Gastroesophageal sphincter (tissue), 3 donors: ENCODE data around the gene RAET1E.
"Not testable (repeated sequence)": the region's sequence is repeated elsewhere in the genome, so short reads cannot be mapped to it uniquely, and the experiment has no call there.

ENCODE experiments used
- EP300 ChIP-seq: sonication (generic); formaldehyde crosslinking; IDR thresholded peaks from one replicate; pipeline ENCODE4 v1.6.1; 2017; ENCODE audit warnings: antibody characterized with exemption, mild to moderate bottlenecking
- POLR2A ChIP-seq, 2 donors: fragments of 450-650 bp; IDR thresholded peaks; one replicate each; pipeline ENCODE4 v1.6.1; 2017; ENCODE audit warnings: antibody characterized with exemption in 2 of 2, mild to moderate bottlenecking in 2 of 2, moderate library complexity in 1 of 2
- POLR2AphosphoS5 ChIP-seq: sonication (generic); formaldehyde crosslinking; IDR thresholded peaks from one replicate; pipeline ENCODE4 v1.6.1; 2017; ENCODE audit warnings: antibody characterized with exemption
- TF ChIP-seq, protein P1 (sequence below), 4 experiments: fragments of 200-600 bp in 2 of 4; fragments of 450-650 bp in 2 of 4; sonication (generic) in 1 of 4; IDR thresholded peaks; one replicate each; pipeline ENCODE4 v1.5.1; 2017 to 2019; ENCODE audit warnings: antibody characterized with exemption in 4 of 4, mild to moderate bottlenecking in 2 of 4, moderate library complexity in 2 of 4

DNA sequence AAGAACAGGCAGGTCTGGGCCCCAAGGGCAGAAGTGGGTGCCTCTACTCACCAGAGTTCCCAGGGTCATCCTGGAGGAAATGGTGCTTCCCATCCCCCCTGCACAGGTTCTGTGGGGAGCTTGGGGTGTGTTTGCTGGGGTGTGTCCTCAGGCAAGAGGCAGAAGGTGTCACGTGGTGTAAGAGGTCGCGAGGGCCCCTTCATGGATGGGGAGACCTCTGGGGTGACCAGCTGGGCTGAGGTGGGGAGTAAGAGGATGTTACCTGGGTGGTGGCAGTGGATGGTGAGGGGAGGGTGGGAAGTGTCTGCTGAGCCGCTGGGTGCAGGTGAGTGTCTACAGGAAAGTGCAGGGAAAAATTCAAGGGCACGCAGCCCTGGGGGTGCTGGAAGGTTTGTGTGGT lies 24.2 kb upstream of the RAET1E start:
- TF ChIP-seq, protein P1, sequence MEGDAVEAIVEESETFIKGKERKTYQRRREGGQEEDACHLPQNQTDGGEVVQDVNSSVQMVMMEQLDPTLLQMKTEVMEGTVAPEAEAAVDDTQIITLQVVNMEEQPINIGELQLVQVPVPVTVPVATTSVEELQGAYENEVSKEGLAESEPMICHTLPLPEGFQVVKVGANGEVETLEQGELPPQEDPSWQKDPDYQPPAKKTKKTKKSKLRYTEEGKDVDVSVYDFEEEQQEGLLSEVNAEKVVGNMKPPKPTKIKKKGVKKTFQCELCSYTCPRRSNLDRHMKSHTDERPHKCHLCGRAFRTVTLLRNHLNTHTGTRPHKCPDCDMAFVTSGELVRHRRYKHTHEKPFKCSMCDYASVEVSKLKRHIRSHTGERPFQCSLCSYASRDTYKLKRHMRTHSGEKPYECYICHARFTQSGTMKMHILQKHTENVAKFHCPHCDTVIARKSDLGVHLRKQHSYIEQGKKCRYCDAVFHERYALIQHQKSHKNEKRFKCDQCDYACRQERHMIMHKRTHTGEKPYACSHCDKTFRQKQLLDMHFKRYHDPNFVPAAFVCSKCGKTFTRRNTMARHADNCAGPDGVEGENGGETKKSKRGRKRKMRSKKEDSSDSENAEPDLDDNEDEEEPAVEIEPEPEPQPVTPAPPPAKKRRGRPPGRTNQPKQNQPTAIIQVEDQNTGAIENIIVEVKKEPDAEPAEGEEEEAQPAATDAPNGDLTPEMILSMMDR (IDR thresholded peaks at IDR 0.05) = not testable (repeated sequence)
- not testable (repeated sequence) for TF ChIP-seq POLR2A (IDR thresholded peaks at IDR 0.05); POLR2AphosphoS5; EP300
